ENCODE data around the gene TAS1R2. TPM values are rescaled to one million over a fixed set of nuclear protein-coding genes. Genes with fewer than 3 reads are reported as not detected.

The TAS1R2 gene
- total RNA-seq, 1 experiment from 2014 or later, result not detected

DNA sequence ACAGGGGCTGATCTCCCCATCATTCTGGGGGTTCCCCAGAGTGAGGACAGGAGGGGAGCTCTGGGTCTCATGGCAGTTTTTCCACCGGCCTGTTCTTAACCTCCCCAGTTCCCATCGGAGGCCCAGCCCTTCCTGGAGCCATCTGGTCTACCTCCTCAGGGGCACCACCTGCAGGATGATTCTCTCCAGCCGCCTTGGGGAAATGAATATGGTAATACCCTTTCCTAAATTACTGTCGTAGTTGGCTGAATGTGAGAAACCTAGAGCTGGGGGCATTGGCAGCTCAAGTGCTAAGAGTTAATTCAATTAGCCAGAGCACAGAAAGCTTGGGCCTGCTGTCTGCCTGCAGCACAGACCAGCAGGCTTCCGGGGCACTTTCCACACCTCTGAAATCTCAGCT, 64.9 kb downstream of the TAS1R2 start:
- Histone ChIP-seq H3K9me3 (ENCODE audit: control insufficient read depth, low read depth, low read length) (no peaks in the 10 kb centered on the region), H2BK120ac (ENCODE audit: low read depth, low read length, poor library complexity, severe bottlenecking) (no peak overlapping the region), H2BK20ac (ENCODE audit: low read depth, low read length, poor library complexity, severe bottlenecking) (no peak overlapping the region), H3K23me2 (ENCODE audit: insufficient read length, low read depth, low read length, poor library complexity, severe bottlenecking) (no peaks in the 10 kb centered on the region), H4K20me1 (ENCODE audit: control insufficient read depth, insufficient read depth, insufficient read length) (no peaks in the 10 kb centered on the region), H3K4me1 (ENCODE audit: insufficient read depth, low read length) (no peaks in the 10 kb centered on the region; the same call in 1 of the 2 replicates), H4K5ac (ENCODE audit: insufficient read length, low read depth, low read length) (no peak overlapping the region), H4K91ac (ENCODE audit: insufficient read length, low read depth, low read length) (no peak overlapping the region), H3K9ac (ENCODE audit: extremely low read depth, insufficient read length, low read length) (no peak overlapping the region), H4K8ac (replicated peaks; ENCODE audit: insufficient read length, low read depth, low read length) (no peak overlapping the region), H3K4ac (ENCODE audit: low read depth, low read length) (no peak overlapping the region), H3K79me2 (ENCODE audit: insufficient read depth, low read length) (no peaks in the 10 kb centered on the region), H2AFZ (ENCODE audit: low read length) (no peak overlapping the region), H2BK5ac (ENCODE audit: insufficient read length, low read length) (no peak overlapping the region), H3T11ph (ENCODE audit: low read length) (no peak overlapping the region), H3K56ac (ENCODE audit: insufficient read length, low read depth, low read length) (no peak overlapping the region), H3K79me1 (ENCODE audit: insufficient read depth, low read depth, low read length, poor library complexity, severe bottlenecking) (no peaks in the 10 kb centered on the region), H2BK12ac (ENCODE audit: insufficient read length, low read depth, low read length) (no peak overlapping the region), H3K27me3 (ENCODE audit: insufficient read depth, low read length) (no peaks in the 10 kb centered on the region), H3K23ac (ENCODE audit: insufficient read length, low read depth, low read length) (no peak overlapping the region), H3K14ac (ENCODE audit: insufficient read depth, low read length) (no peak overlapping the region), H3K4me2 (ENCODE audit: insufficient read depth, insufficient read length, low read length) (no peak overlapping the region), H3K18ac (ENCODE audit: insufficient read length, low read depth, low read length) (no peak overlapping the region), H2BK15ac (ENCODE audit: low read depth, low read length) (no peak overlapping the region), H3K27ac (ENCODE audit: insufficient read length, low read depth, low read length) (no peak overlapping the region), H2AK5ac (ENCODE audit: insufficient read length, low read length) (no peak overlapping the region)
- Mint-ChIP-seq H3K4me1 (peaks cover 20 to 35% of the 10 kb centered on the region in 2 experiments), H3K36me3 (ENCODE audit: insufficient read depth in 1 of 3, low read depth in 3 of 3) (no peaks in the 10 kb centered on the region), H3K27ac (peak overlapping the region in 1 of 3 experiments; percentile 22; a peak in 1 of 7 replicates), H3K9me3 (no peaks in the 10 kb centered on the region; a peak in 1 of 5 replicates), H3K4me3 (no peak overlapping the region), H3K27me3 (ENCODE audit: low read depth) (peaks cover 38% of the 10 kb centered on the region)
- peak; percentile 81 for DNase-seq
- peak; percentile 69 for TF ChIP-seq CTCF (conservative IDR thresholded peaks at IDR 0.05)
- no CpG with 5 or more reads among the region's 5 CpGs for WGBS (ENCODE audit: extremely low coverage, insufficient read length, low lambda C conversion rate)

Data from H9 (cell line).